ENCODE results near the gene SEMA6D. TPM values are rescaled to one million over a fixed set of nuclear protein-coding genes. Genes with fewer than 3 reads are reported as not detected.

Gene SEMA6D
- total RNA-seq, 1 experiment from 2014 or later: 15.8 TPM

DNA sequence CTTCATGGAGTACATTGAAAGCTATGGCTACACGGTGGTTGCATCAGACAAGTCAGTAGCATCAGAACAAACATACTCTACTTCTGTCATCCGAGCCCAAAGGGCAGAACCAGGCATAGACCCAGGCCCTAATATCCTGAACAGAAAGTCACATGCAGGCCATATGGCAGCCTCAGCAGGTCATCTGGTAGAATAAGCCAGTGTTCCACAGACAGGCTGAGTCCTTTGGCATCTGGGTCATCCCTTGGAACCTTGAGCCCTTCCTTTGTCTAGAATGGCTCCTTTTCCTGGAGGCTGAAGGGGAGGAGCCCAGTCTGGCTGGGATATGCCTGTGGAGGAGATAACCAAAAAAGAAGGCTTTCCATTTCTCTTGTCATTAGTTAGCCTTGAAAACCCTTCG is 29.2 kb downstream of the SEMA6D start:
- Histone ChIP-seq H4K20me1 (ENCODE audit: control insufficient read depth, insufficient read depth, insufficient read length) (no peaks in the 10 kb centered on the region), H3K9me3 (ENCODE audit: control insufficient read depth, low read depth, low read length) (no peaks in the 10 kb centered on the region), H3K23ac (ENCODE audit: insufficient read length, low read depth, low read length) (no peak overlapping the region), H3K56ac (ENCODE audit: insufficient read length, low read depth, low read length) (no peak overlapping the region), H3K4me1 (ENCODE audit: insufficient read depth, low read length) (peaks cover 9% of the 10 kb centered on the region; the same call in 1 of the 2 replicates), H2AFZ (ENCODE audit: low read length) (no peak overlapping the region), H3K79me2 (ENCODE audit: insufficient read depth, low read length) (no peaks in the 10 kb centered on the region), H2AK5ac (ENCODE audit: insufficient read length, low read length) (no peak overlapping the region), H3K23me2 (ENCODE audit: insufficient read length, low read depth, low read length, poor library complexity, severe bottlenecking) (no peaks in the 10 kb centered on the region), H3K79me1 (ENCODE audit: insufficient read depth, low read depth, low read length, poor library complexity, severe bottlenecking) (no peaks in the 10 kb centered on the region), H2BK20ac (ENCODE audit: low read depth, low read length, poor library complexity, severe bottlenecking) (no peak overlapping the region), H3K4me2 (ENCODE audit: insufficient read depth, insufficient read length, low read length) (no peak overlapping the region), H4K91ac (ENCODE audit: insufficient read length, low read depth, low read length) (no peak overlapping the region), H2BK5ac (ENCODE audit: insufficient read length, low read length) (no peak overlapping the region), H2BK12ac (ENCODE audit: insufficient read length, low read depth, low read length) (no peak overlapping the region), H3K27me3 (ENCODE audit: insufficient read depth, low read length) (peaks cover 8% of the 10 kb centered on the region), H3T11ph (ENCODE audit: low read length) (no peak overlapping the region), H3K27ac (ENCODE audit: insufficient read length, low read depth, low read length) (no peak overlapping the region), H3K4ac (ENCODE audit: low read depth, low read length) (no peak overlapping the region), H4K5ac (ENCODE audit: insufficient read length, low read depth, low read length) (no peak overlapping the region), H4K8ac (replicated peaks; ENCODE audit: insufficient read length, low read depth, low read length) (no peak overlapping the region), H2BK15ac (ENCODE audit: low read depth, low read length) (no peak overlapping the region), H2BK120ac (ENCODE audit: low read depth, low read length, poor library complexity, severe bottlenecking) (no peak overlapping the region), H3K14ac (ENCODE audit: insufficient read depth, low read length) (no peak overlapping the region), H3K18ac (ENCODE audit: insufficient read length, low read depth, low read length) (no peak overlapping the region), H3K9ac (ENCODE audit: extremely low read depth, insufficient read length, low read length) (no peak overlapping the region)
- no CpG with 5 or more reads among the region's 3 CpGs for WGBS (ENCODE audit: extremely low coverage, insufficient read length, low lambda C conversion rate)
- Mint-ChIP-seq H3K4me3 (no peak overlapping the region), H3K27me3 (ENCODE audit: low read depth) (peaks cover 28% of the 10 kb centered on the region), H3K4me1 (peaks cover 26 to 29% of the 10 kb centered on the region in 2 experiments), H3K27ac (no peak overlapping the region), H3K9me3 (no peaks in the 10 kb centered on the region; a peak in 1 of 5 replicates), H3K36me3 (ENCODE audit: insufficient read depth in 1 of 3, low read depth in 3 of 3) (peaks cover under 1 to 12% (median 7%) of the 10 kb centered on the region in 3 experiments; a peak in 6 of 7 replicates)
- no peak for TF ChIP-seq CTCF (conservative IDR thresholded peaks at IDR 0.05)
- DNase-seq: no peak

Measured in H9 (cell line).